K562 (cell line): ENCODE measurements around the gene FAM111B. TPM values are rescaled to one million over a fixed set of nuclear protein-coding genes. Genes with fewer than 3 reads are reported as not detected.

ENCODE experiments used
- BRD4 ChIP-seq: fragments of 200-600 bp; sonication (generic); IDR thresholded peaks from 2 replicates; pipeline ENCODE4 v1.6.1; 2017; ENCODE audit warnings: inconsistent platforms
- DACH1 ChIP-seq: fragments of 450-650 bp; IDR thresholded peaks from 2 replicates; pipeline ENCODE4 v1.6.1; 2018; ENCODE audit not compliant: partially characterized antibody
- ETV1 ChIP-seq: fragments of 450-650 bp; conservative IDR thresholded peaks from 2 replicates; pipeline ENCODE4 v1.6.1; 2016; ENCODE audit warnings: missing genetic modification characterization, control low read depth, low read depth, missing compliant biosample characterization
- HSF4 ChIP-seq: fragments of 250-450 bp; sonication (Bioruptor Pico); IDR thresholded peaks from 2 replicates; pipeline ENCODE4 v2.1.2; 2022; ENCODE audit warnings: mild to moderate bottlenecking, moderate library complexity, borderline replicate concordance
- L3MBTL2 ChIP-seq: fragments of 450-650 bp; IDR thresholded peaks from 2 replicates; pipeline ENCODE4 v1.6.1; 2016; ENCODE audit warnings: mild to moderate bottlenecking, moderate library complexity
- MCM5 ChIP-seq: fragments of 450-650 bp; IDR thresholded peaks from 2 replicates; pipeline ENCODE4 v1.6.1; 2016; ENCODE audit warnings: low read depth
- NFIX ChIP-seq: fragments of 250-450 bp; sonication (Bioruptor Pico); IDR thresholded peaks from 2 replicates; pipeline ENCODE4 v1.4.0; 2020; ENCODE audit warnings: low read depth, mild to moderate bottlenecking, moderate library complexity
- NFYB ChIP-seq: IDR thresholded peaks from 2 replicates; pipeline ENCODE4 v1.6.1; 2011; ENCODE audit warnings: mild to moderate bottlenecking, moderate library complexity; ENCODE audit not compliant: insufficient read length; ENCODE audit errors: extremely low read depth
- PURB ChIP-seq: sonication (generic); formaldehyde crosslinking; IDR thresholded peaks from 2 replicates; pipeline ENCODE4 v1.9.0; 2021; ENCODE audit warnings: low read depth, mild to moderate bottlenecking, missing genetic modification reagents
- RUNX1 ChIP-seq: sonication (generic); IDR thresholded peaks from 2 replicates; pipeline ENCODE4 v1.6.1; 2016; ENCODE audit warnings: antibody characterized with exemption, low read depth
- SIX5 ChIP-seq, 2 experiments: IDR thresholded peaks; 2 replicates each; pipeline ENCODE4 v1.6.1; 2011; ENCODE audit warnings: low read length in 2 of 2, borderline replicate concordance in 1 of 2, low read depth in 1 of 2, mild to moderate bottlenecking in 1 of 2, moderate library complexity in 1 of 2; ENCODE audit not compliant: insufficient read depth in 1 of 2
- SMARCA5 ChIP-seq: fragments of 450-650 bp; IDR thresholded peaks from 2 replicates; pipeline ENCODE4 v1.6.1; 2016
- SP1 ChIP-seq: sonication (generic); formaldehyde crosslinking; IDR thresholded peaks from 2 replicates; pipeline ENCODE4 v1.8.1; 2022; ENCODE audit warnings: mild to moderate bottlenecking, missing genetic modification reagents
- TEAD4 ChIP-seq, 2 experiments: sonication (generic) in 1 of 2; formaldehyde crosslinking in 1 of 2; IDR thresholded peaks; 2 replicates each; pipeline versions ENCODE4 v1.6.1 to v1.8.0; 2012 to 2022; ENCODE audit warnings: borderline replicate concordance in 1 of 2, inconsistent platforms in 1 of 2, low read length in 1 of 2, mild to moderate bottlenecking in 1 of 2, missing genetic modification reagents in 1 of 2
- ZBTB12 ChIP-seq: fragments of 250-450 bp; sonication (Bioruptor Pico); IDR thresholded peaks from 2 replicates; pipeline ENCODE4 v1.4.0; 2020
- ZNF146 ChIP-seq: IDR thresholded peaks from one replicate; pipeline ENCODE4 v1.6.1; 2018; ENCODE audit warnings: missing compliant biosample characterization; ENCODE audit not compliant: unreplicated experiment
- ZNF586 ChIP-seq: fragments of 450-650 bp; formaldehyde crosslinking; conservative IDR thresholded peaks from 2 replicates; pipeline ENCODE4 v1.4.0; 2020; ENCODE audit warnings: mild to moderate bottlenecking, moderate library complexity
- polyA plus RNA-seq, 8 experiments: library from polyadenylated mRNA; depleted of rRNA in 4 of 8; stranded (reverse) in 5 of 8; unstranded in 3 of 8; fragments of >200 nt; fragmentation: Nextera tagmentation in 2 of 8; fragmentation: Illumina TruSeq in 1 of 8; extraction: Ambion mirVana in 2 of 8; extraction: Trizol in 1 of 8; gene quantifications; 2 replicates each; pipeline versions ENCODE4 v1.2.1 to v1.2.3, GENCODE V29; 2011 to 2014; ENCODE audit warnings: inconsistent platforms in 1 of 8, missing spikeins in 1 of 8
- total RNA-seq, 7 experiments: library from RNA; depleted of rRNA in 6 of 7; stranded (reverse); fragments of >200 nt in 6 of 7; fragmentation: Illumina TruSeq in 2 of 7; extraction: Trizol in 2 of 7; gene quantifications; 2 replicates each; pipeline versions ENCODE4 v1.2.1 to v1.2.3, GENCODE V29; 2011 to 2021; ENCODE audit warnings: low replicate concordance in 1 of 7
- TF ChIP-seq, protein P1 (sequence below): fragments of 200-800 bp; sonication (Bioruptor generic); IDR thresholded peaks from 2 replicates; pipeline ENCODE4 v1.6.1; 2017; ENCODE audit warnings: missing genetic modification characterization, missing compliant biosample characterization
- TF ChIP-seq, protein P2 (sequence below): fragments of 450-650 bp; IDR thresholded peaks from 2 replicates; pipeline ENCODE4 v1.7.0; 2016; ENCODE audit warnings: borderline replicate concordance

FAM111B gene
- total and polyA plus RNA-seq, 9 of the 15 experiments (the other 6 are each of a cell fraction or from before 2014, with no cell fraction given) = 0.01 to 0.33 (median 0.06) TPM; not detected in 5

GRCh38 chr11:59135648-59136461 lies 28.8 kb downstream of the FAM111B start (continued):
- TF ChIP-seq PURB (CRISPR knock-in tag) (no peak), ZNF586 (CRISPR knock-in tag) (no peak), RUNX1 (no peak), BRD4 (no peak), ZNF146 (CRISPR knock-in tag) (no peak), ZBTB12 (CRISPR knock-in tag) (no peak), SMARCA5 (no peak), DACH1 (no peak), SP1 (CRISPR knock-in tag) (peak; percentile 42; the same call in 1 of the 2 replicates), SIX5 (IDR thresholded peaks at IDR 0.05; ENCODE audit: borderline replicate concordance in 1 of 2, insufficient read depth in 1 of 2, low read depth in 1 of 2, low read length in 2 of 2) (no peak), TEAD4 (IDR thresholded peaks at IDR 0.05; ENCODE audit: low read length) (no peak), TEAD4 (CRISPR knock-in tag; IDR thresholded peaks at IDR 0.05; ENCODE audit: borderline replicate concordance) (no peak), MCM5 (no peak), HSF4 (CRISPR knock-in tag) (no peak), NFYB (no peak), NFIX (CRISPR knock-in tag) (no peak), L3MBTL2 (peak; percentile 30; the same call in 1 of the 2 replicates), ETV1 (0 out of 2 replicates have a peak, but pooled peaks have one; percentile 22)
- TF ChIP-seq, protein P1, sequence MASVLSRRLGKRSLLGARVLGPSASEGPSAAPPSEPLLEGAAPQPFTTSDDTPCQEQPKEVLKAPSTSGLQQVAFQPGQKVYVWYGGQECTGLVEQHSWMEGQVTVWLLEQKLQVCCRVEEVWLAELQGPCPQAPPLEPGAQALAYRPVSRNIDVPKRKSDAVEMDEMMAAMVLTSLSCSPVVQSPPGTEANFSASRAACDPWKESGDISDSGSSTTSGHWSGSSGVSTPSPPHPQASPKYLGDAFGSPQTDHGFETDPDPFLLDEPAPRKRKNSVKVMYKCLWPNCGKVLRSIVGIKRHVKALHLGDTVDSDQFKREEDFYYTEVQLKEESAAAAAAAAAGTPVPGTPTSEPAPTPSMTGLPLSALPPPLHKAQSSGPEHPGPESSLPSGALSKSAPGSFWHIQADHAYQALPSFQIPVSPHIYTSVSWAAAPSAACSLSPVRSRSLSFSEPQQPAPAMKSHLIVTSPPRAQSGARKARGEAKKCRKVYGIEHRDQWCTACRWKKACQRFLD (CRISPR knock-in tag) = peak; percentile 72; the same call in 1 of the 2 replicates
- TF ChIP-seq, protein P2, sequence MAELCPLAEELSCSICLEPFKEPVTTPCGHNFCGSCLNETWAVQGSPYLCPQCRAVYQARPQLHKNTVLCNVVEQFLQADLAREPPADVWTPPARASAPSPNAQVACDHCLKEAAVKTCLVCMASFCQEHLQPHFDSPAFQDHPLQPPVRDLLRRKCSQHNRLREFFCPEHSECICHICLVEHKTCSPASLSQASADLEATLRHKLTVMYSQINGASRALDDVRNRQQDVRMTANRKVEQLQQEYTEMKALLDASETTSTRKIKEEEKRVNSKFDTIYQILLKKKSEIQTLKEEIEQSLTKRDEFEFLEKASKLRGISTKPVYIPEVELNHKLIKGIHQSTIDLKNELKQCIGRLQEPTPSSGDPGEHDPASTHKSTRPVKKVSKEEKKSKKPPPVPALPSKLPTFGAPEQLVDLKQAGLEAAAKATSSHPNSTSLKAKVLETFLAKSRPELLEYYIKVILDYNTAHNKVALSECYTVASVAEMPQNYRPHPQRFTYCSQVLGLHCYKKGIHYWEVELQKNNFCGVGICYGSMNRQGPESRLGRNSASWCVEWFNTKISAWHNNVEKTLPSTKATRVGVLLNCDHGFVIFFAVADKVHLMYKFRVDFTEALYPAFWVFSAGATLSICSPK = no peak
